HL-60 (cell line): ENCODE data around the gene PRDM16.

Source experiments
- TF ChIP-seq, protein P1 (sequence below): IDR thresholded peaks from one replicate; pipeline ENCODE4 v1.5.1; 2011; ENCODE audit warnings: low read length, control low read depth, inconsistent platforms; ENCODE audit not compliant: insufficient read depth
- TF ChIP-seq, protein P2 (sequence below): IDR thresholded peaks from 2 replicates; pipeline ENCODE4 v1.6.1; 2012; ENCODE audit warnings: low read depth; ENCODE audit not compliant: insufficient replicate concordance

DNA sequence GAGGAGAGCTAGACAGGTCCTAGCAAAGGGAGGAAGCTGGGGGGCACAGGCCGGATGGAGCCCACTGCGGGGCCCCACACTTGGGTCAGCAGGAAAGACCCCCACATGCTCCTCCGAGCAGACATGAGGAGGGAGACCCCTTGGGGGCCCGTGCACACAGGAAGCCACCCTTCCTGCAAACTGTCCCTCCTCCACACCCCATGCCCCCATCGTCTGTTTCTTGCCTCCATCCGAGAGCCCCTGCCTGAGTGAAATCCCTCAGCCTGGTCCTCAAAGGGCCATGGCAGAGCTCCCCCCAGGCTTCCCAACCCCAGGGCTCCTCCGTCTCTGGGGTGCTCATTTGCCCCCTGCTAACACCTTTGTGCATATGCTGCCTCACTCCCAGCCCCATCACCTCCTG, 168.0 kb downstream of the PRDM16 start:
- TF ChIP-seq, protein P1, sequence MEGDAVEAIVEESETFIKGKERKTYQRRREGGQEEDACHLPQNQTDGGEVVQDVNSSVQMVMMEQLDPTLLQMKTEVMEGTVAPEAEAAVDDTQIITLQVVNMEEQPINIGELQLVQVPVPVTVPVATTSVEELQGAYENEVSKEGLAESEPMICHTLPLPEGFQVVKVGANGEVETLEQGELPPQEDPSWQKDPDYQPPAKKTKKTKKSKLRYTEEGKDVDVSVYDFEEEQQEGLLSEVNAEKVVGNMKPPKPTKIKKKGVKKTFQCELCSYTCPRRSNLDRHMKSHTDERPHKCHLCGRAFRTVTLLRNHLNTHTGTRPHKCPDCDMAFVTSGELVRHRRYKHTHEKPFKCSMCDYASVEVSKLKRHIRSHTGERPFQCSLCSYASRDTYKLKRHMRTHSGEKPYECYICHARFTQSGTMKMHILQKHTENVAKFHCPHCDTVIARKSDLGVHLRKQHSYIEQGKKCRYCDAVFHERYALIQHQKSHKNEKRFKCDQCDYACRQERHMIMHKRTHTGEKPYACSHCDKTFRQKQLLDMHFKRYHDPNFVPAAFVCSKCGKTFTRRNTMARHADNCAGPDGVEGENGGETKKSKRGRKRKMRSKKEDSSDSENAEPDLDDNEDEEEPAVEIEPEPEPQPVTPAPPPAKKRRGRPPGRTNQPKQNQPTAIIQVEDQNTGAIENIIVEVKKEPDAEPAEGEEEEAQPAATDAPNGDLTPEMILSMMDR: no peak
- TF ChIP-seq, protein P2, sequence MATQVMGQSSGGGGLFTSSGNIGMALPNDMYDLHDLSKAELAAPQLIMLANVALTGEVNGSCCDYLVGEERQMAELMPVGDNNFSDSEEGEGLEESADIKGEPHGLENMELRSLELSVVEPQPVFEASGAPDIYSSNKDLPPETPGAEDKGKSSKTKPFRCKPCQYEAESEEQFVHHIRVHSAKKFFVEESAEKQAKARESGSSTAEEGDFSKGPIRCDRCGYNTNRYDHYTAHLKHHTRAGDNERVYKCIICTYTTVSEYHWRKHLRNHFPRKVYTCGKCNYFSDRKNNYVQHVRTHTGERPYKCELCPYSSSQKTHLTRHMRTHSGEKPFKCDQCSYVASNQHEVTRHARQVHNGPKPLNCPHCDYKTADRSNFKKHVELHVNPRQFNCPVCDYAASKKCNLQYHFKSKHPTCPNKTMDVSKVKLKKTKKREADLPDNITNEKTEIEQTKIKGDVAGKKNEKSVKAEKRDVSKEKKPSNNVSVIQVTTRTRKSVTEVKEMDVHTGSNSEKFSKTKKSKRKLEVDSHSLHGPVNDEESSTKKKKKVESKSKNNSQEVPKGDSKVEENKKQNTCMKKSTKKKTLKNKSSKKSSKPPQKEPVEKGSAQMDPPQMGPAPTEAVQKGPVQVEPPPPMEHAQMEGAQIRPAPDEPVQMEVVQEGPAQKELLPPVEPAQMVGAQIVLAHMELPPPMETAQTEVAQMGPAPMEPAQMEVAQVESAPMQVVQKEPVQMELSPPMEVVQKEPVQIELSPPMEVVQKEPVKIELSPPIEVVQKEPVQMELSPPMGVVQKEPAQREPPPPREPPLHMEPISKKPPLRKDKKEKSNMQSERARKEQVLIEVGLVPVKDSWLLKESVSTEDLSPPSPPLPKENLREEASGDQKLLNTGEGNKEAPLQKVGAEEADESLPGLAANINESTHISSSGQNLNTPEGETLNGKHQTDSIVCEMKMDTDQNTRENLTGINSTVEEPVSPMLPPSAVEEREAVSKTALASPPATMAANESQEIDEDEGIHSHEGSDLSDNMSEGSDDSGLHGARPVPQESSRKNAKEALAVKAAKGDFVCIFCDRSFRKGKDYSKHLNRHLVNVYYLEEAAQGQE: no peak
